Measurements from ENCODE around the gene GUCY1A1. TPM values are rescaled to one million over a fixed set of nuclear protein-coding genes. Genes with fewer than 3 reads are reported as not detected.

GUCY1A1 gene
- total RNA-seq, 1 experiment from 2014 or later: 9.2 TPM

- no peak for TF ChIP-seq EZH2 (IDR thresholded peaks at IDR 0.05; ENCODE audit: low read length, unreplicated experiment)
- TF ChIP-seq CTCF (conservative IDR thresholded peaks at IDR 0.05; ENCODE audit: low read depth, low read length): no peak
- no peak for TF ChIP-seq EZH2phosphoT487 (IDR thresholded peaks at IDR 0.05; ENCODE audit: borderline replicate concordance, low read length)
- Histone ChIP-seq H3K4me1 (ENCODE audit: insufficient read depth, low read length) (no peaks in the 10 kb centered on the region), H3K4me3 (ENCODE audit: low read length) (no peak overlapping the region), H3K79me2 (ENCODE audit: low read length) (no peaks in the 10 kb centered on the region), H3K9me2 (replicated peaks; ENCODE audit: low read length) (no peaks in the 10 kb centered on the region), H3K9ac (ENCODE audit: low read length) (no peak overlapping the region), H3K9me3 (ENCODE audit: low read length) (no peaks in the 10 kb centered on the region), H3K4me2 (ENCODE audit: low read length) (no peak overlapping the region), H3F3A (ENCODE audit: low read length, unreplicated experiment) (no peaks in the 10 kb centered on the region), H3K36me3 (ENCODE audit: low read depth, low read length) (no peaks in the 10 kb centered on the region), H3K27me3 (ENCODE audit: low read length) (no peaks in the 10 kb centered on the region), H4K20me1 (ENCODE audit: low read length) (no peaks in the 10 kb centered on the region), H3K27ac (ENCODE audit: low read length) (no peak overlapping the region), H2AFZ (ENCODE audit: low read length) (no peak overlapping the region)
- POLR2A ChIA-PET (ENCODE audit: unreplicated experiment): no interaction called here
- intact Hi-C loops (cut with micrococcal nuclease): no loop called here
- ATAC-seq (no peak), DNase-seq (no peak)
- BruUV-seq (replicated peaks): no TSS peak
- CTCF ChIA-PET: no interaction called here
Observed at GRCh38 chr4:155618183-155618838, 48.3 kb upstream of the GUCY1A1 start.

- no peak overlapping the region for H3K4me2 ChIP-seq (ENCODE audit: low read length)
- H3K9ac ChIP-seq (ENCODE audit: low read length): no peak overlapping the region
- ChIA-PET CTCF (no interaction called here), POLR2A (ENCODE audit: unreplicated experiment) (no interaction called here)
- ATAC-seq (no peak), DNase-seq (no peak)
- H3K27me3 ChIP-seq (ENCODE audit: low read length): no peaks in the 10 kb centered on the region
- intact Hi-C loops (cut with micrococcal nuclease): no loop called here
- H4K20me1 ChIP-seq (ENCODE audit: low read length): no peaks in the 10 kb centered on the region
- TF ChIP-seq EZH2phosphoT487 (IDR thresholded peaks at IDR 0.05; ENCODE audit: borderline replicate concordance, low read length): no peak
- TF ChIP-seq CTCF (conservative IDR thresholded peaks at IDR 0.05; ENCODE audit: low read depth, low read length): no peak
- no peak for TF ChIP-seq EZH2 (IDR thresholded peaks at IDR 0.05; ENCODE audit: low read length, unreplicated experiment)
- H3K27ac ChIP-seq (ENCODE audit: low read length): no peak overlapping the region
- no peak overlapping the region for H2AFZ ChIP-seq (ENCODE audit: low read length)
- H3K36me3 ChIP-seq (ENCODE audit: low read depth, low read length): no peaks in the 10 kb centered on the region
- no peaks in the 10 kb centered on the region for H3K79me2 ChIP-seq (ENCODE audit: low read length)
- H3K4me1 ChIP-seq (ENCODE audit: insufficient read depth, low read length): no peaks in the 10 kb centered on the region
- no peak overlapping the region for H3K4me3 ChIP-seq (ENCODE audit: low read length)
- BruUV-seq (replicated peaks): no TSS peak
- H3K9me2 ChIP-seq (replicated peaks; ENCODE audit: low read length): no peaks in the 10 kb centered on the region
- no peaks in the 10 kb centered on the region for H3F3A ChIP-seq (ENCODE audit: low read length, unreplicated experiment)
- no peaks in the 10 kb centered on the region for H3K9me3 ChIP-seq (ENCODE audit: low read length)
Observed at GRCh38 chr4:155620637-155621036, 46.0 kb upstream of the GUCY1A1 start.

- Histone ChIP-seq H3K79me2 (ENCODE audit: low read length) (no peaks in the 10 kb centered on the region), H3K36me3 (ENCODE audit: low read depth, low read length) (no peaks in the 10 kb centered on the region), H3K27me3 (ENCODE audit: low read length) (no peaks in the 10 kb centered on the region), H3K4me1 (ENCODE audit: insufficient read depth, low read length) (peaks cover 15% of the 10 kb centered on the region), H3K9me2 (replicated peaks; ENCODE audit: low read length) (no peaks in the 10 kb centered on the region), H4K20me1 (ENCODE audit: low read length) (no peaks in the 10 kb centered on the region), H3K4me2 (ENCODE audit: low read length) (no peak overlapping the region), H3F3A (ENCODE audit: low read length, unreplicated experiment) (no peaks in the 10 kb centered on the region), H2AFZ (ENCODE audit: low read length) (no peak overlapping the region), H3K9me3 (ENCODE audit: low read length) (no peaks in the 10 kb centered on the region), H3K9ac (ENCODE audit: low read length) (no peak overlapping the region), H3K27ac (ENCODE audit: low read length) (no peak overlapping the region), H3K4me3 (ENCODE audit: low read length) (no peak overlapping the region)
- TF ChIP-seq EZH2phosphoT487 (IDR thresholded peaks at IDR 0.05; ENCODE audit: borderline replicate concordance, low read length) (no peak), CTCF (conservative IDR thresholded peaks at IDR 0.05; ENCODE audit: low read depth, low read length) (no peak), EZH2 (IDR thresholded peaks at IDR 0.05; ENCODE audit: low read length, unreplicated experiment) (no peak)
- ChIA-PET POLR2A (ENCODE audit: unreplicated experiment) (no interaction called here), CTCF (no interaction called here)
- BruUV-seq (replicated peaks): no TSS peak
- no peak for ATAC-seq
- DNase-seq: no peak
- intact Hi-C loops (cut with micrococcal nuclease): no loop called here
Observed at GRCh38 chr4:155624478-155624877, 42.2 kb upstream of the GUCY1A1 start.

Measured in PC-3 (cell line).